Gastrocnemius medialis (tissue), 4 donors: ENCODE results near the gene JOSD2.

Source experiments
- POLR2A ChIP-seq, 2 donors: fragments of 450-650 bp; IDR thresholded peaks; one replicate each; pipeline ENCODE4 v1.6.1; 2017; ENCODE audit warnings: antibody characterized with exemption in 2 of 2, mild to moderate bottlenecking in 2 of 2, moderate library complexity in 2 of 2
- TF ChIP-seq, protein P1 (sequence below), 5 experiments: fragments of 450-650 bp in 3 of 5; fragments of 200-600 bp in 2 of 5; sonication (generic) in 2 of 5; IDR thresholded peaks in 4 of 5; conservative IDR thresholded peaks in 1 of 5; 1 replicate in 4 of 5; 2 replicates in 1 of 5; pipeline ENCODE4 v1.5.1; 2016 to 2019; ENCODE audit warnings: antibody characterized with exemption in 5 of 5, mild to moderate bottlenecking in 3 of 5, moderate library complexity in 3 of 5

DNA sequence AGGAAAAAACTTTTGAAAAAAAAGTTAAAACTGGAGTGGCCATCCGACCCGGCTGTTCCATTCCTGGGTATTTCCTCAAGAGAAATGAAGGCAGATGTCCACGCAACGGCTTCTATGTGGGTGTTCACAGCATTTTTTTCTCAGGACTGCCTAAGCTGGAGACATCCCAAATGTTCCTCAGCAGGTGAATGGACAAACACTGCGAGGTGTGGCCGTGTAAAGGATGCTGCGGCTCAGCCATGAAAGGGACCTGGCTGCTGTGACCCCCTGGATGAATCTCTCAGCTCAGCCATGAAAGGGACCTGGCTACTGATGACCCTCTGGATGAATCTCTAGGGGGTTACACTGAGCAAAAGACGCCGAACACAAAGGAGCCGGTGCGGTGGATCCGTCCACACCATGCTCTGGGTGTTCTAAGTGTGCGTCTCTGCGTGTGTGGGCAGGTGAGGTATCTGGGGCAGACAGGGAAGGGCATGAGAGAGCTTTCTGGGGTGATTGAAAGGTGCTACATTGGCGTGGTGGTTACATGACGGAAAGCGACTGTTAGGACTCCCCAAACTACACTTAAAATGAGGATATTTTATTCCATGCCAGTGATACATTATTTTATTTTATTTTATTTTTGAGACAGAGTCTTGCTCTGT lies 10.0 kb upstream of the JOSD2 start:
- TF ChIP-seq, protein P1, sequence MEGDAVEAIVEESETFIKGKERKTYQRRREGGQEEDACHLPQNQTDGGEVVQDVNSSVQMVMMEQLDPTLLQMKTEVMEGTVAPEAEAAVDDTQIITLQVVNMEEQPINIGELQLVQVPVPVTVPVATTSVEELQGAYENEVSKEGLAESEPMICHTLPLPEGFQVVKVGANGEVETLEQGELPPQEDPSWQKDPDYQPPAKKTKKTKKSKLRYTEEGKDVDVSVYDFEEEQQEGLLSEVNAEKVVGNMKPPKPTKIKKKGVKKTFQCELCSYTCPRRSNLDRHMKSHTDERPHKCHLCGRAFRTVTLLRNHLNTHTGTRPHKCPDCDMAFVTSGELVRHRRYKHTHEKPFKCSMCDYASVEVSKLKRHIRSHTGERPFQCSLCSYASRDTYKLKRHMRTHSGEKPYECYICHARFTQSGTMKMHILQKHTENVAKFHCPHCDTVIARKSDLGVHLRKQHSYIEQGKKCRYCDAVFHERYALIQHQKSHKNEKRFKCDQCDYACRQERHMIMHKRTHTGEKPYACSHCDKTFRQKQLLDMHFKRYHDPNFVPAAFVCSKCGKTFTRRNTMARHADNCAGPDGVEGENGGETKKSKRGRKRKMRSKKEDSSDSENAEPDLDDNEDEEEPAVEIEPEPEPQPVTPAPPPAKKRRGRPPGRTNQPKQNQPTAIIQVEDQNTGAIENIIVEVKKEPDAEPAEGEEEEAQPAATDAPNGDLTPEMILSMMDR (IDR thresholded peaks at IDR 0.05 in 4 of 5, conservative IDR thresholded peaks at IDR 0.05 in 1 of 5): no peak
- no peak for TF ChIP-seq POLR2A (IDR thresholded peaks at IDR 0.05)
